ENCODE results near the gene PTGER4.

The PTGER4 gene

DNA sequence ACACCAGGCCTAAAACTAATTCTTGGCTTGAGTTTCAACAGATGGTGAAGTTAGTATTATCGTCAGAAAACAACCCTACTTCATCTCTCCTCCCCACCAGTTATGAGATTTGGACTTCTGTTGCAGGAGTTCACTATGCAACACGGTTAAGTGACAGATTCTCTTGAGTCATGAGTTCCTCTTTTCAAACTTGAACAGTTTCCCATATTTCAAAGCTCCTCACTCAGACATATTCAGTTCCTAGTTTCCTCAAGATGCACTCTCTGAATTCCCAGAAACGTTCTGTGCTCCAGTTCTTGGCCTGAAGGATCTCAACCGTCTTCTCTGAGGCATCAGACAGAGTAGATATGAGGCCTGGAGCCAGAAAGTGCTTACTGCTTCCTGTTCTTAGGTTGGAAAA is 7.3 kb upstream of the PTGER4 start:
- no peak for DNase-seq

DNA sequence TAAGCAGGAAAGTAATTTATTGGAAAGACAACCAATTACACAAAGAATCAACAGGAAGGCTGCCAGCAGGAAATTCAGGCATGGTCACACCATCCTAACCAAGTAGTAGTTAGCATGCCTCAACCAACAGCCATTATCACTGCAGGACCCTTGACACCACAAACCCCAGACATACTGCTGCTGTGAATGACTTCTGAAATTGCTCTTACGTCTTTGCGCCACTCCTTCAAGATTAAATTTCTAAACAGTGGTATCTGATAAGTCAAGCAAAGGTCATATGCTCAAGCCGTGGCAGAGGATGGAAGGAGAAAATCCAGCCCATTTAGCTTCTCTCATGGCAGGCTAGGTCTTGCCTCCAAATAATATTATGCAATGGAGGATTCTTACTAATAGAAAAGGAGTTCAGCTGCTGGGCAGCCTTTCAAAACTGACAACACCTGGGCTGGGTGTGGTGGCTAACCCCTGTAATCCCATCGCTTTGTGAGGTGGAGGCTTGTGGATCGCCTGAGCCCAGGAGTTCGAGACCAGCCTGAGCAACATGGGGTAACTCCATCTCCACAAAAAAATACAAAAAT is 5.0 kb upstream of the PTGER4 start:
- DNase-seq: no peak

DNA sequence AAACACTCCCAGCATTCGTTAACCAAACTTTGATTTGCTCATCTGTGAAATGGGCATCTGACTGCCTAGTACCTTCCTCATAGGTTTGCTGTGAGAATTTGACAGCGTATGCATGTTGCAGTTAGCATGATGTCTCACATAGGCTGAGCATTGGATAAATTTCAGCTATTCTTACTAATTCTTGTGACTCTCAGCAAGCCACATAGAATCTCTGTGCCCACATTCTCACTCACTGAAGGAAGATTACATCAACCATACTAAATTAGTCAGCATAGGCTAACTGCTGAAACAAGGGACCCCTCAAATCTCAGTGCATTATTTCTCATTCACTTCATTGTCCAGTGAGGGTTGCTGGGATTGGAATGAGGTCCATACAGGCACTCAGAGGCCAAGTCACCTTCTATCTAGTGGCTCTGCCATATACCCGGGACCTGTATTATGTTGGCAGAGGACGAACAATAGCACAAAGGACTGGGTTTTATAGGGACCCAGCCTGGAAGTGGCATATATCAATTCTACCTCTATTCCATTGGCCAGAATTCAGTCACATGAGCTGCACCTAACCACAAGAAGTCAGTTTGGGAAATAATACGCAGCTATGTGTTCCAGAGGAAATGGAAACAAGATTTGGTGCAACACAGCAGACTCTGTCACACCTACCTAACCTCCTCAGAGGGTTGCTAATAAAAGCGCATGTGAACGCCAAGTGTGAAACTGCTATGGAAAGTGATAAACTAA is 4.2 kb upstream of the PTGER4 start:
- no peak for DNase-seq

DNA sequence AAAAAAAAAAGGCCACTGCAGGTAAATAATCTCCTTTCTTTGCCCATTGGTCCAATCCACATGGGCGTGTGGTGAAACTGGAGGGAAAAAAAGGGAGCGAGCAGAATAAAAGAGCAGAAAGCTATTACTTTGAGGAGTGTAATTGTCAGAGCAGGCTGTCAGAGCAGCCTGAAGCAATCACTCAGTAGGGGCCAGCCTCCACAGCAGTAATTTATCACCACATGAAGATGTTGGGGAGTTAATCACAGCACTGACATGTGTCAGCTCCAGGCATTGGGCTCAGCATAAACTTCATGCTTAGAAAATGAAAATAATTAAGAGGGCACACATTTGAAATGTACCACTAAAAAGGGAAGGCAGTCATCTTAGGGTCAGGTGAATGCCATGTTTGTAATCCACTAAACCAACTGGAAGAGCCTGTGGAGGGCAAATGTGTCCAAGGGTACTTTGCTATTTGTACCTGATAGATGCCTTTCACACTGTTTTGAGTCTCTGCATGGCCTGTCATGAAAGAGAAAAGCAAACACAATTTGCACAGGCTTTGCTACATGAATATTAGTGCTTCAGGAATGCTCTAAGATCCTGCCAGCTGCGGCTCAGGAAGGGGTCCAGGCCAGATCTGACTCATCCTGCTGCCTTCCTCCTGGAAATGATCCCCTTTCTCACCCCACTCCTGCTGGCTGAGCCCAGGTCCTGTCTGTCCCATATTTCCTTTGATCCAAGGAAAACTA is 2.9 kb upstream of the PTGER4 start:
- DNase-seq: no peak

DNA sequence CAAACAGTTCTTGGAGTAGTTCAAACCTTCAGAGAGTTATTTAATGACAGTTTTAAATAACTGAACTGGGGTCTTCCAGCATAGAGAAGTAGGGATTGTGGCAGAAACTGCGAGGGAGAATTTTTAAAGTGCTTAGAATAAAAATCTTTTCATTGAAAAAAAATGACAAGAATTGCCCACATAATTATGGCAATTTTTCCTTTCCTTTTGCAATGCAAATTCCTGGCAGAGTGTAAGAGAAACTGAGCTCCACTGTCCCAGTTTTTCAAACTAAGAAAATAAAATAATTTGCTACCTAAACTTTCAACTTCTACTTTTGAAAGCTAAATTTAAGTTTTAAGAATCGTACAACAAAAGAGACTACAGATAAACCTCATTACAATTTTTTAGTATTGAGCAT is 2.3 kb upstream of the PTGER4 start:
- no peak for DNase-seq

DNA sequence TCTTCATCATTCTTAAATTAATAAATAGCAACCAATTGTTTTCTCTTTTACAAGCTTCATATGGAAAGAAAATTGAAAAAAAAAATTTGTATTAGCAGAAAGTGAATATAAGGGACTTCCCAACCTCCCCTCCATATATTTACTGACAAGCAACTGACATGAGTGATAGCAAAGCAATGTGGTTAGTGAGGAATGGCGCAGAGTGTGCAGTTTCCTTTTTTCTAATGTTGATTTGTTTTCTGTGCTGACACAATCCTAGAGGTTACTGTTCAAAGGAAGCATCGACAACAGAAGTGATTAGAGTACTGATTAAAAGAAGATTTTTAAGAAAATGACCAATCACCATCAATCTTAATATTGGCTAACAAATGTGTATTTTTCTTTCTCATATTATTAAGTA is 1.7 kb upstream of the PTGER4 start:
- DNase-seq: no peak

DNA sequence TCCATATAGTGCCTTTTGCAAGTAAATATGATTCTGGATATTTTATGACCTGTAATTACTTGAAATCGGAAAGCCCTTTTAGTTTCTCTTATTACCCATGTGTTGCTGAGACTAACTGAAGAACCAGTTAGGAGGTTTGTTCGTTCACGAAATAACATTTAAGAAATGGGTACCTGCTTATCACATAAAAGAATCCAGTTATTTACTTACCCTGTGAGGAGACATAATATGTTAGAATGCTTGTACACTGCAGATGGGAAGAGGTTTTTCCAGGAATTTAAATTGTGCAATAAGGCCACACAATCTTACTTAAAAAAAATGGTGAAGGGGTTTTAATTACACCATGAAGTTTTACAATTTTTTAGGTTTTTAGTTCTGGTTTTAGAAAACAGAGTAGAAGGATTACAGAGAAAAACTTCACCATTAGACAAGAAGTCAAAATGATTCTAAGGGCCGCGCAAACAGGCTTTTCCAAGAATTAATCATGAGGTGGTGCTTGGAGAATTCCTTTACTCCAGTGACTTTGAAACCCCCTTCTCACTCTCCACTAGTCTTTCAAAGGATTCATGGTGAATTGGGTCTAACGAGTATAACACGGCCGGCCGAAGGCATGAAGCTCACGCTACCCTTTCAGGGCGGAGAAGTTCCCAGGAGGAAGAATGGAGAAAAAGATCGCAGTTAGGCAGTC is 1.1 kb upstream of the PTGER4 start:
- no peak for DNase-seq

DNA sequence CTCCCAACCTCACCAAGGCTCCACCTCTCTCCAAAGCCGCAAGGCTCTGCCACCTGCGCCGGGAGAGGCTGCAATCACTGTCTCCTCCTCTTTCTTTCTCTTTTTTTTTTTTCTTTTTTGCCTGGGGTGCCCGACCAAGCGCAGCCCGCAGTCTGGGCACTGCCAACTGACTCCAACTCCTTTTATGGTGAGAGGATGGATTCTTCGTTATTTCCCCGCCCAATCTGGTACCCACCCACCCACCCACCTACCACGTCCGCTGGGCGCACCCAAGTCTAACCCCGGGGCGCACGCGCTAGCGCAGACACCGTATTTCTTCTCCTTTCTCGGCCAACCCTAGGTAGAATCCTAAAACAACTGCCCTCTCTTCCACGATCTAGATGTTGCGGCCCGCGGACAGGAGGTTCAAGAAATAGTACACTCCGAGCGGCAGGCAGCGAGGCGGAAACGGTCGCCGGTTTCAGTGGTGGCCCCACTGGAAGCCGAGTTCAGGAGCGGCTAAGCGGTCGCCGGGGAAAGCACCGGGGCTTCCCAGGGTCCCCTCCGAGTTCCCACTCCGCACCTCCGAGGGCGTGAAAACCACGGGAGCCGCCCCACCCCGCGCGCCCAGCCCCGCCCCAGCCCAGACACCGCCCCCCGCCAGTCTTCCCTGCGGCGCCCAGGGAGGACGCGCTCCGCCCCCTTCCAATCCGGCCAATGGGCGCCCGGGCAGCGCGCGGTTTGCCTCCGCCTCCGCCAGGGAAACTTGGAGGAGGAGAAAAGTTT is 385 bp upstream of the PTGER4 start:
- DNase-seq: peak; percentile 60 to 89

DNA sequence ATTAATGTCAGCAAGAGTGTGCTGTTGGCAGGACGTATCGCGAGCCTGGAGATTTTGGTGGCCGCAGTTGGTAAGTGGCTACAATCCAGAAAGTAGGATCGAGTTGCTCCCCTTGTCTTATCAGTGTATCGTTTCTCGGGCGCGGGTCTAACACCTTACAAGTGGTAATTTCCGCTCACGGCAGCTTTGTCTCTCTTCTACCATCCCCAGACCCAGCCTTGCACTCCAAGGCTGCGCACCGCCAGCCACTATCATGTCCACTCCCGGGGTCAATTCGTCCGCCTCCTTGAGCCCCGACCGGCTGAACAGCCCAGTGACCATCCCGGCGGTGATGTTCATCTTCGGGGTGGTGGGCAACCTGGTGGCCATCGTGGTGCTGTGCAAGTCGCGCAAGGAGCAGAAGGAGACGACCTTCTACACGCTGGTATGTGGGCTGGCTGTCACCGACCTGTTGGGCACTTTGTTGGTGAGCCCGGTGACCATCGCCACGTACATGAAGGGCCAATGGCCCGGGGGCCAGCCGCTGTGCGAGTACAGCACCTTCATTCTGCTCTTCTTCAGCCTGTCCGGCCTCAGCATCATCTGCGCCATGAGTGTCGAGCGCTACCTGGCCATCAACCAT is 1.1 kb downstream of the PTGER4 start:
- no peak for DNase-seq

DNA sequence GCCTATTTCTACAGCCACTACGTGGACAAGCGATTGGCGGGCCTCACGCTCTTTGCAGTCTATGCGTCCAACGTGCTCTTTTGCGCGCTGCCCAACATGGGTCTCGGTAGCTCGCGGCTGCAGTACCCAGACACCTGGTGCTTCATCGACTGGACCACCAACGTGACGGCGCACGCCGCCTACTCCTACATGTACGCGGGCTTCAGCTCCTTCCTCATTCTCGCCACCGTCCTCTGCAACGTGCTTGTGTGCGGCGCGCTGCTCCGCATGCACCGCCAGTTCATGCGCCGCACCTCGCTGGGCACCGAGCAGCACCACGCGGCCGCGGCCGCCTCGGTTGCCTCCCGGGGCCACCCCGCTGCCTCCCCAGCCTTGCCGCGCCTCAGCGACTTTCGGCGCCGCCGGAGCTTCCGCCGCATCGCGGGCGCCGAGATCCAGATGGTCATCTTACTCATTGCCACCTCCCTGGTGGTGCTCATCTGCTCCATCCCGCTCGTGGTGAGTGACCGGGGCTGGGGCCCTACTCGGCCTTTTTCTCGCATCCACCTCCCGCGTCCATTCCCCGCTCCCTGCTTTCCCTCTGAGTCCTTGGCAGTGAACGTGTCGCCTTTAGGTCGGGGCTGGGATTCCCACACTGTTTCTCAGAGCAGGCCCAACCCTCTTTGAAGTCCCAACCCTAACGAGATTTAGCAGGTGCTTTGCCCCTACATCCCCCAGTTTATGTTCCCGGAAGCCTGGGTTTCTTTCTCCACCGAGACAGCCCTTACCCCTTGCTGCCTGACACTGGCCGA is 1.8 kb downstream of the PTGER4 start:
- DNase-seq: peak in 1 of 2 experiments; percentile 43

DNA sequence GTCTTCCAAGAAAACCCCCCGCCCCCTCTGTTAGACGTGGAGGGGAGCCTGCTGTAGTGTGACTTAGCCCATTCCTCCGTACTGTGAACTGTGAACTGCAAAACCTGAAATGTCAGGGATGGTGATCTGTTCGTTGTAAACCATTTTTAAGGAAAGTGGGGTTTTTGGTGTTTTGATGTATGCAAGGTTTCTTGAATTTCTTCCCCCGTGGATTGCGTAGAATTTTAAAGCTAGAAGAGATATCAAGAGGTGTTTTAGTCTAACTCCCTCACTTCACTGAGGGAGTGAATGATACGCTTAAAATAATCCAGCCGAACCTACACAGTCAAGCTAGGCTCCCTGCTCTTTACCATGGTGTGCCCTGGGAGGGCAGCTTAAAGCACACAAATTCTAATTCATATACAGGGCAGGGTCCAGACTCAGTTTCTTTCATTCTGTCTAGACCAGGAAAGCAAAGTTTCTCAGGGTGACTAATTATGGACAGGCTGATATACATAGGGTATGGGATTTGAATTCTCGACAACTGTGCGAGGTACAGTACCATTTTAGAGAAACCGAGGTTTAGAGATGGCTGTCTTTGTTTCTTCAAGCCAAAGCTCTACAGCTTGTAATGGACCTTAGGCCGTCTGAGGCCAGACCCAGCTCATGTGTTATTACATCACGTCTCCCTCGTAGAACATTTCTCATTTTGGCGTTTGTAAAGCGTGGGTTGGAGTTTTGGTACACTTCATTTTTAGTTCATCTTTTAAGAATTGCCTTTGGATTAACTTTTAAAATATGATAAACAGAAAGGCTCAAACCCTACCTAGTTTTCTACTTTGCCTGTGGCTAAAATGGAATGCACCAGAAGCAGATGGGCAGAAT is 2.7 kb downstream of the PTGER4 start:
- no peak for DNase-seq

DNA sequence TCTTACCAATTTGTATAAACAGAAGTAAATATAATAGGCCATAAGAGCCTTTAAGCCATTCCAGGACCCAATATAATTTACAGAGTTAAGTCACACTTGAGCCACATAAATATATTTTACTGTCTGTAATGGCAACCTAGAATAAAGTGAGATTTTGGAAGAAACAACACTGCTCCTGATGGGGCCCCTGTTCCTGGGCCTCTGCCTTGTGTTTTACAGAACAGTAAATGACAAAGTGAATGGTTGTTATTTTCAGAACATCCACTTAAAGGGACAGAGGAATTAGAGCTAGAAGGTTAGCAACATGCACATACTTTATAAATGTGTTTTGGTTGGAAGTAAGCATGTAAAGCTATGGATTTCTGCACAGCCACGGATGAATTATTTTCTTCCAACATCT is 3.6 kb downstream of the PTGER4 start:
- no peak for DNase-seq

DNA sequence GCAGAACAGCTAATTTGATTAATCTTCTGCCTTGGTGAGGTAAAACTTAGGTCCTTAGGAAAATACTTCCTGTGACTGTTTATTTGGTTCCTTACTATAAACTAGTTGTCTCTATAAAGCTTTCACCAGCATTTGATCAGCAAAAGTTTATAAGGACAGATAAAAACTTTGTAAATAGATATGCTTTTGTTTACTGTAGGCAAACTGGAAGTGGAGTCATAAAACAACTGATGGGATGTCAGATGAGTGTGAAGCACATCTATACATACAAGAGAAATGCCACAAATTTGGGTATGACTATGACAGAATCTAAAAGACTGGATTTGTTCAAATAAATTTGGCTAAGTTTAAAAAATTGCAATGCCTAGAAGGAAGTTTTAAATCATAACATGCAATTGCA is 5.5 kb downstream of the PTGER4 start:
- no peak for DNase-seq

DNA sequence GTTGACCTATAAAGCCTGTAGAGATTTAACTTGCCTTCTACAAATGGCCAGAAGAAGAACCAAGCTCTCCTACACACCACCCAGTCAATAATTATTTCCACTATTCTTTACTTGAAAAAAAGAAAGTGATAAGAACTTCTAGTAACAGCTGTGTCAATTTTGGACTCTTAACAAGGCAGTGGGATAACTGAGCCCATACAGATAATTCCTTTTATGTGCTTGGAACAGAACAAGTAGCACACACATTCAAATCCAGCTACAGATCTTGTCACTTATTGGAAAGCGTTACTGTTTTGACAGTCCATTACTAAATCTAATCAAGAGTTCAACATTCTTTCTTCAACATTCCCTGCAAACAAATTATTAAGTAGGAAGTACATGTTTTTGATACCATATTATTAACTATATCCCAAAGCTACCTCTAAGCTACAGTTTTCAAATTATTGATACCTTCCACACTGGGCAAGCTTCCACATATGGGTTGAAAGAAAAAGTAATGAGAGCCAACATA is 6.3 kb downstream of the PTGER4 start:
- DNase-seq: no peak

DNA sequence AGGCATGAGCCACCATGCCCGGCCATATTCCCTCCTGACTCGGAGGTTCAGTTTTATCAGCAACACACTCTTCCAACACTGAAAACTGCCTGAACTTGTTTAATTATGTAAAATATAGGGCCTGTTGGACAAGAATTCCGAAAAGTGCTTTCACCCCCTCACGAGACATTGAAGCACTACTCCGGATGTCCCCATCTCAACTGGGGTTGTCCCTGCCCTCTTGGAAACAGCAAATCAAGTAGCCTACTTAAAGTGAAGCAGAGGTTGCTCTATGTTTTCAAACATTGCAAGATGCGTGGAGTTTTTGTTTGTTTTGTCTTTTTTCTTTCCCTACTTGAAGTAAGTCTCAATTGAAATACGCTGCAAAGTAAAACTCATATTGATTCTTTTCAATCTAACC is 7.6 kb downstream of the PTGER4 start:
- no peak for DNase-seq

DNA sequence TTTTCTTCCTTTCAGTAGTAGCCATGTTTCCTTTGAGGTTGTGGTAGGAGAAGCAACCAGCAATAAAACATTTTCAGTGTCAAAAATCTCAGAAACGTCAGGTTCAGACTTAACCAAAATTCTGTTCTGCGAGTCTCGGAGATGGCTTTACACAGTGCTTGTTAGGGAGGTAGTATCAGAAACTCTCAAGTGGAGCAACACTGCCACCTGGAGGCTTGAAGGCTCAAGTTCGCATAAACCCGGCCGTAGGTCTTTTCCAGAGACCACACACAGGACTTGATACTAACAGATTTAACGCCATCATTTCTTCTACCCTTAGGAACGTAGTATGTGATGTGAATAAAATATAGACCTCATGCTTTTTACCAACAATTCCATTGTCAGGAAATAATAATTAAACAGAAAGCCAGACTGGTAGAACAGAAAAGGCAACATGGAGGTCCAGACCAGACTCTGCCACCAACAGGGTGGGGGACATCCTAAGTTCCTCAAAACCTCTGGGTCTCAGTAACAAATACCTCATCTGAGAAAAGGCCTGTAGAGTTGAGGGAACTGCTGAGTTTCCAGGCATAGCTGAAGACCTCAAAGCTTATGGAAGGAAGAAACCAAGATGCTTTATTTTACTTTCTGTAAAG is 8.5 kb downstream of the PTGER4 start:
- DNase-seq: peak; percentile 56 to 89

DNA sequence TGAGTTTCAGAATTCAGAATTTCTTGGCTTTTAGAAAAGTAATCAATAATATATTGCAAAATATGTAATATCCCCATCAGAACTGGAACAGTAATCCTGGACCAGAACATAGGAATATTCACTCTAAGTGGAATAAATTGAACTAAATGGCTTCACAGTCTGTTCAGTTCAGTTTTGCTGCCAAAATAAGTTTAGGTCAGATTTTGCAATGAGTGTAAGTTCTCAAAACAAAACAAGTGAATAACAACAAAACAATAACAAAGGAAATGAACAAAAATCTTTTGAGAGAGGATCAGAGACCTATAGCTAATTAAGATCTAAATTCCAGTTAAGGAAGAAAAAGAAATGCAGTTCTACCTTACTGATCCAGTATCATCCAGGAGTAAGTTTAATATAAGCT is 9.3 kb downstream of the PTGER4 start:
- no peak for DNase-seq

DNA sequence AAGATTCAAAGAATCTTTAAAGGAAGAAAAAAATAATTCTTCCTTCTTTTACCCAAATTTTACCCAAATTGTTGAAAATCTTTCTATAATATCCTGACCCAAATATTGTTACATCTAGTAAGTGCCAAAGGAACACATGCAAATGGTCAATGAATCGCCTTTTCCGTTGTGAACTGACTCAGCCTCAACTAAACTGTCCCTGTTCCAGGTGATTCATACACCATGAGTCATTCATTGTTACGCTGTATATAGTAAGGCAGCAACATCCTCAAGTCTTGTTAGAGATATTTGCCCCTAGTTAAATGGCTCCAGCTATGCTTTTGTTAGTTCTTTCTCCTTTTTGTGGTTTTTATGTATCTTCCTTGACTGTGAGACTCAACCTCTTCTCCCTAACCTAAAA is 9.7 kb downstream of the PTGER4 start:
- DNase-seq: no peak

DNA sequence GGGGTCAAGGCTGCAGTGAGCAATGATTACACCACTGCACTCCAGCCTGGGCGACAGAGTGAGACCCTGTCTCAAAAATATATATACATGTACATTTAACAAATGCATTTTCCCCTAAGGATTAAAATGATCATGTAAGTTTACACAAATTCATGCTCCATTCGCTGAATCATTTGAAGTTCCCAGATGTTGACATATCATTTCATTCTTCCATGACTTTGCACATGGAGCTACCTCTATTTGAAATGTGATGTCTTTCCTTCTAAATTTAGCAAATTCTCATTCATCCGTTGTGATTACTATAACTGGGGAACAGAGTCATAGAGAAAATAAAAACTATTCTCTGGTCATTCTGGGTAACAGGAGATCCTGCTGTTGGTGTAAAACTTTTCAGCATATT is 10.6 kb downstream of the PTGER4 start:
- no peak for DNase-seq

DNA sequence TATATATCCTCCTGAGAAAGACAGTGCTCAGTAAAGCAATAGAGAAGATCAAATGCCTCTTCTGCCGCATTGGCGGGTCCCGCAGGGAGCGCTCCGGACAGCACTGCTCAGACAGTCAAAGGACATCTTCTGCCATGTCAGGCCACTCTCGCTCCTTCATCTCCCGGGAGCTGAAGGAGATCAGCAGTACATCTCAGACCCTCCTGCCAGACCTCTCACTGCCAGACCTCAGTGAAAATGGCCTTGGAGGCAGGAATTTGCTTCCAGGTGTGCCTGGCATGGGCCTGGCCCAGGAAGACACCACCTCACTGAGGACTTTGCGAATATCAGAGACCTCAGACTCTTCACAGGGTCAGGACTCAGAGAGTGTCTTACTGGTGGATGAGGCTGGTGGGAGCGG is 12.2 kb downstream of the PTGER4 start:
- DNase-seq: no peak

Data from NCI-H526 (cell line).